HEK293 (cell line): ENCODE results near the gene PLSCR3.

Experiments used
- BCL11B ChIP-seq: fragments of 450-650 bp; formaldehyde crosslinking; IDR thresholded peaks from 2 replicates; pipeline ENCODE4 v1.5.1; 2016; ENCODE audit warnings: low read depth, missing biosample characterization, missing genetic modification characterization
- BCL6B ChIP-seq: fragments of 450-650 bp; formaldehyde crosslinking; IDR thresholded peaks from 2 replicates; pipeline ENCODE4 v1.5.1; 2017; ENCODE audit warnings: missing biosample characterization, missing genetic modification characterization
- GLI2 ChIP-seq: fragments of 450-650 bp; formaldehyde crosslinking; IDR thresholded peaks from 2 replicates; pipeline ENCODE4; 2017; ENCODE audit warnings: missing biosample characterization, missing genetic modification characterization, low read depth, borderline replicate concordance
- HIC1 ChIP-seq: fragments of 450-650 bp; formaldehyde crosslinking; IDR thresholded peaks from 2 replicates; pipeline ENCODE4 v1.5.1; 2016; ENCODE audit warnings: missing biosample characterization, missing genetic modification characterization
- HOXD13 ChIP-seq: sonication (generic); formaldehyde crosslinking; IDR thresholded peaks from 2 replicates; pipeline ENCODE4 v1.8.0; 2022; ENCODE audit warnings: missing genetic modification reagents, borderline replicate concordance
- KLF8 ChIP-seq: fragments of 450-650 bp; formaldehyde crosslinking; IDR thresholded peaks from 2 replicates; pipeline ENCODE4 v1.5.1; 2016; ENCODE audit warnings: missing biosample characterization, missing genetic modification characterization
- PRDM1 ChIP-seq: fragments of 450-650 bp; formaldehyde crosslinking; IDR thresholded peaks from 2 replicates; pipeline ENCODE4; 2016; ENCODE audit warnings: missing biosample characterization, missing genetic modification characterization
- SALL2 ChIP-seq: fragments of 450-650 bp; formaldehyde crosslinking; IDR thresholded peaks from 2 replicates; pipeline ENCODE4 v1.5.0; 2017; ENCODE audit warnings: missing biosample characterization, mild to moderate bottlenecking, missing genetic modification characterization, borderline replicate concordance
- SP2 ChIP-seq: fragments of 450-650 bp; formaldehyde crosslinking; IDR thresholded peaks from 2 replicates; pipeline ENCODE4 v1.5.1; 2016; ENCODE audit warnings: missing biosample characterization, missing genetic modification characterization
- TCF7L2 ChIP-seq: IDR thresholded peaks from 2 replicates; pipeline ENCODE4 v1.6.1; 2011; ENCODE audit warnings: low read depth, mild to moderate bottlenecking, inconsistent platforms, low read length, moderate library complexity, borderline replicate concordance
- ZBTB10 ChIP-seq: fragments of 450-650 bp; formaldehyde crosslinking; IDR thresholded peaks from 2 replicates; pipeline ENCODE4 v1.5.1; 2016; ENCODE audit warnings: missing biosample characterization, missing genetic modification characterization
- ZFP69B ChIP-seq: fragments of 450-650 bp; formaldehyde crosslinking; IDR thresholded peaks from 2 replicates; pipeline ENCODE4 v1.5.1; 2016; ENCODE audit warnings: missing biosample characterization, missing genetic modification characterization
- ZNF114 ChIP-seq: fragments of 450-650 bp; formaldehyde crosslinking; IDR thresholded peaks from 2 replicates; pipeline ENCODE4 v1.5.0; 2017; ENCODE audit warnings: missing biosample characterization, missing genetic modification characterization
- ZNF132 ChIP-seq: fragments of 450-650 bp; formaldehyde crosslinking; IDR thresholded peaks from 2 replicates; pipeline ENCODE4 v1.5.1; 2017; ENCODE audit warnings: missing biosample characterization, missing genetic modification characterization, borderline replicate concordance
- ZNF155 ChIP-seq: fragments of 450-650 bp; formaldehyde crosslinking; IDR thresholded peaks from 2 replicates; pipeline ENCODE4 v1.5.1; 2016; ENCODE audit warnings: missing biosample characterization, missing genetic modification characterization
- ZNF175 ChIP-seq: fragments of 450-650 bp; formaldehyde crosslinking; IDR thresholded peaks from 2 replicates; pipeline ENCODE4 v1.5.1; 2016; ENCODE audit warnings: missing biosample characterization, missing genetic modification characterization
- ZNF211 ChIP-seq: fragments of 450-650 bp; formaldehyde crosslinking; IDR thresholded peaks from 2 replicates; pipeline ENCODE4 v1.5.1; 2016; ENCODE audit warnings: low read depth, missing biosample characterization, missing genetic modification characterization
- ZNF311 ChIP-seq: fragments of 450-650 bp; formaldehyde crosslinking; IDR thresholded peaks from 2 replicates; pipeline ENCODE4 v1.5.1; 2017; ENCODE audit warnings: missing biosample characterization, missing genetic modification characterization, borderline replicate concordance
- ZNF391 ChIP-seq: fragments of 450-650 bp; formaldehyde crosslinking; IDR thresholded peaks from 2 replicates; pipeline ENCODE4 v1.5.1; 2016; ENCODE audit warnings: low read depth, missing biosample characterization, missing genetic modification characterization, borderline replicate concordance
- ZNF416 ChIP-seq: fragments of 450-650 bp; formaldehyde crosslinking; IDR thresholded peaks from 2 replicates; pipeline ENCODE4 v1.5.1; 2016; ENCODE audit warnings: missing biosample characterization, missing genetic modification characterization
- ZNF426 ChIP-seq: fragments of 450-650 bp; formaldehyde crosslinking; IDR thresholded peaks from 2 replicates; pipeline ENCODE4 v1.5.1; 2017; ENCODE audit warnings: missing biosample characterization, missing genetic modification characterization, mild to moderate bottlenecking, inconsistent platforms, moderate library complexity
- ZNF513 ChIP-seq: fragments of 450-650 bp; IDR thresholded peaks from 2 replicates; pipeline ENCODE4 v1.5.1; 2018; ENCODE audit warnings: missing biosample characterization, missing genetic modification characterization
- ZNF626 ChIP-seq: fragments of 450-650 bp; sonication (Bioruptor Pico); formaldehyde crosslinking; IDR thresholded peaks from 2 replicates; pipeline ENCODE4 v1.5.1; 2018; ENCODE audit warnings: missing biosample characterization, missing genetic modification characterization, inconsistent platforms
- ZNF629 ChIP-seq: fragments of 450-650 bp; formaldehyde crosslinking; IDR thresholded peaks from 2 replicates; pipeline ENCODE4 v1.5.1; 2017; ENCODE audit warnings: missing biosample characterization, missing genetic modification characterization
- ZNF777 ChIP-seq: fragments of 450-650 bp; formaldehyde crosslinking; IDR thresholded peaks from 2 replicates; pipeline ENCODE4 v1.5.1; 2017; ENCODE audit warnings: missing biosample characterization, missing genetic modification characterization, borderline replicate concordance
- TF ChIP-seq, protein P1 (sequence below): fragments of 450-650 bp; formaldehyde crosslinking; IDR thresholded peaks from 2 replicates; pipeline ENCODE4 v1.5.0; 2017; ENCODE audit warnings: missing biosample characterization, missing genetic modification characterization, borderline replicate concordance
- TF ChIP-seq, protein P2 (sequence below): fragments of 450-650 bp; formaldehyde crosslinking; IDR thresholded peaks from 2 replicates; pipeline ENCODE4 v1.5.1; 2016; ENCODE audit warnings: missing biosample characterization, missing genetic modification characterization

PLSCR3 gene

GRCh38 chr17:7351665-7352502 is 42.4 kb downstream of the PLSCR3 start, which contains the start of gene KCTD11 (continued):
- TF ChIP-seq ZNF777 (tag by site-specific recombination) (no peak), ZNF416 (tag by site-specific recombination) (no peak), BCL11B (no peak), HIC1 (tag by site-specific recombination) (no peak; the same call in none of the 2 replicates), KLF8 (tag by site-specific recombination) (peak; percentile 92), GLI2 (tag by site-specific recombination) (no peak), HOXD13 (no peak), SP2 (tag by site-specific recombination) (peak; percentile 82), ZNF626 (tag by site-specific recombination) (no peak), ZBTB10 (no peak; the same call in 1 of the 2 replicates), PRDM1 (tag by site-specific recombination) (no peak), ZFP69B (tag by site-specific recombination) (peak; percentile 73), ZNF513 (tag by site-specific recombination) (no peak), ZNF132 (no peak), TCF7L2 (no peak), ZNF211 (no peak), ZNF391 (tag by site-specific recombination) (no peak), SALL2 (tag by site-specific recombination) (no peak), BCL6B (no peak), ZNF311 (tag by site-specific recombination) (no peak), ZNF629 (0 out of 2 replicates have a peak, but pooled peaks have one; percentile 40), ZNF114 (tag by site-specific recombination) (no peak), ZNF426 (tag by site-specific recombination) (no peak), ZNF175 (tag by site-specific recombination) (no peak), ZNF155 (tag by site-specific recombination) (no peak)
- TF ChIP-seq, protein P1, sequence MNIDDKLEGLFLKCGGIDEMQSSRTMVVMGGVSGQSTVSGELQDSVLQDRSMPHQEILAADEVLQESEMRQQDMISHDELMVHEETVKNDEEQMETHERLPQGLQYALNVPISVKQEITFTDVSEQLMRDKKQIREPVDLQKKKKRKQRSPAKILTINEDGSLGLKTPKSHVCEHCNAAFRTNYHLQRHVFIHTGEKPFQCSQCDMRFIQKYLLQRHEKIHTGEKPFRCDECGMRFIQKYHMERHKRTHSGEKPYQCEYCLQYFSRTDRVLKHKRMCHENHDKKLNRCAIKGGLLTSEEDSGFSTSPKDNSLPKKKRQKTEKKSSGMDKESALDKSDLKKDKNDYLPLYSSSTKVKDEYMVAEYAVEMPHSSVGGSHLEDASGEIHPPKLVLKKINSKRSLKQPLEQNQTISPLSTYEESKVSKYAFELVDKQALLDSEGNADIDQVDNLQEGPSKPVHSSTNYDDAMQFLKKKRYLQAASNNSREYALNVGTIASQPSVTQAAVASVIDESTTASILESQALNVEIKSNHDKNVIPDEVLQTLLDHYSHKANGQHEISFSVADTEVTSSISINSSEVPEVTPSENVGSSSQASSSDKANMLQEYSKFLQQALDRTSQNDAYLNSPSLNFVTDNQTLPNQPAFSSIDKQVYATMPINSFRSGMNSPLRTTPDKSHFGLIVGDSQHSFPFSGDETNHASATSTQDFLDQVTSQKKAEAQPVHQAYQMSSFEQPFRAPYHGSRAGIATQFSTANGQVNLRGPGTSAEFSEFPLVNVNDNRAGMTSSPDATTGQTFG (tag by site-specific recombination) = no peak
- TF ChIP-seq, protein P2, sequence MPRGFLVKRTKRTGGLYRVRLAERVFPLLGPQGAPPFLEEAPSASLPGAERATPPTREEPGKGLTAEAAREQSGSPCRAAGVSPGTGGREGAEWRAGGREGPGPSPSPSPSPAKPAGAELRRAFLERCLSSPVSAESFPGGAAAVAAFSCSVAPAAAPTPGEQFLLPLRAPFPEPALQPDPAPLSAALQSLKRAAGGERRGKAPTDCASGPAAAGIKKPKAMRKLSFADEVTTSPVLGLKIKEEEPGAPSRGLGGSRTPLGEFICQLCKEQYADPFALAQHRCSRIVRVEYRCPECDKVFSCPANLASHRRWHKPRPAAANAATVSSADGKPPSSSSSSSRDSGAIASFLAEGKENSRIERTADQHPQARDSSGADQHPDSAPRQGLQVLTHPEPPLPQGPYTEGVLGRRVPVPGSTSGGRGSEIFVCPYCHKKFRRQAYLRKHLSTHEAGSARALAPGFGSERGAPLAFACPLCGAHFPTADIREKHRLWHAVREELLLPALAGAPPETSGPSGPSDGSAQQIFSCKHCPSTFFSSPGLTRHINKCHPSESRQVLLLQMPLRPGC (tag by site-specific recombination) = no peak; the same call in 1 of the 2 replicates
